MM.1S (cell line): Measurements from ENCODE around the gene ZNF273.

Source experiments
- CTCF ChIP-seq: fragments of 300-600 bp; sonication (generic); IDR thresholded peaks from 2 replicates; pipeline ENCODE4 v1.5.1; 2016; ENCODE audit warnings: antibody characterized with exemption, low read length, mixed read lengths
- EZH2 ChIP-seq: fragments of 300-600 bp; sonication (generic); optimal IDR thresholded peaks from 2 replicates; pipeline ENCODE3; 2017; ENCODE audit warnings: low read depth, mild to moderate bottlenecking, antibody characterized with exemption, low read length, mixed read lengths
- EZH2phosphoT487 ChIP-seq: fragments of 300-600 bp; sonication (generic); IDR thresholded peaks from 2 replicates; pipeline ENCODE4 v1.6.1; 2018; ENCODE audit warnings: antibody characterized with exemption, low read length

- TF ChIP-seq CTCF = no peak
- TF ChIP-seq EZH2phosphoT487 = no peak
- no peak for TF ChIP-seq EZH2
Observed at GRCh38 chr7:64905133-64905532, 2.1 kb downstream of the ZNF273 start.
